GM23338 (cell line): Measurements from ENCODE around the gene RPUSD1. TPM values are rescaled to one million over a fixed set of nuclear protein-coding genes. Genes with fewer than 3 reads are reported as not detected.

Experiments used
- ATAC-seq: fragments of 200-7000 bp; cut with Tn5 transposase; 3 replicates; pipeline ENCODE4 v1.9.1; 2020
- DNase-seq: peaks from one replicate; pipeline ENCODE4 v3.0.0-alpha.2; 2015; ENCODE audit warnings: low spot score
- H2AFZ ChIP-seq: fragments of 200-600 bp; sonication (generic); 2 replicates; pipeline ENCODE4 v1.8.0; 2016; ENCODE audit warnings: antibody characterized with exemption, mild to moderate bottlenecking, moderate library complexity
- H3F3A ChIP-seq: fragments of 200-600 bp; sonication (generic); replicated peaks from 2 replicates; pipeline ENCODE4 v1.8.0; 2017; ENCODE audit warnings: antibody characterized with exemption, mixed run types, low read depth
- H3K27ac ChIP-seq: fragments of 200-600 bp; sonication (generic); 2 replicates; pipeline ENCODE4 v1.6.1; 2016; ENCODE audit warnings: low read depth
- H3K27me3 ChIP-seq: fragments of 200-600 bp; sonication (generic); 2 replicates; pipeline ENCODE4 v1.8.0; 2016; ENCODE audit warnings: mild to moderate bottlenecking, mixed run types, moderate library complexity; ENCODE audit not compliant: insufficient read depth
- H3K36me3 ChIP-seq: fragments of 200-600 bp; sonication (generic); 2 replicates; pipeline ENCODE4 v1.8.0; 2016; ENCODE audit warnings: mild to moderate bottlenecking; ENCODE audit not compliant: insufficient read depth
- H3K4me1 ChIP-seq: fragments of 200-600 bp; sonication (generic); 2 replicates; pipeline ENCODE4 v1.8.0; 2016; ENCODE audit warnings: mild to moderate bottlenecking, moderate library complexity; ENCODE audit not compliant: insufficient read depth
- H3K4me2 ChIP-seq: fragments of 200-600 bp; sonication (generic); 2 replicates; pipeline ENCODE4 v1.7.1; 2017; ENCODE audit warnings: mixed run types
- H3K4me3 ChIP-seq: fragments of 200-600 bp; sonication (generic); 2 replicates; pipeline ENCODE4 v1.6.1; 2016; ENCODE audit warnings: mixed run types
- H3K79me2 ChIP-seq: fragments of 200-600 bp; sonication (generic); replicated peaks from 2 replicates; pipeline ENCODE4 v1.8.0; 2017; ENCODE audit warnings: mild to moderate bottlenecking; ENCODE audit not compliant: insufficient read depth
- H3K9me2 ChIP-seq: fragments of 200-600 bp; sonication (generic); 2 replicates; pipeline ENCODE4 v1.8.0; 2017; ENCODE audit not compliant: insufficient read depth
- H4K20me1 ChIP-seq: fragments of 200-600 bp; sonication (generic); replicated peaks from 2 replicates; pipeline ENCODE4 v1.8.0; 2017; ENCODE audit warnings: mild to moderate bottlenecking; ENCODE audit not compliant: insufficient read depth
- H3K27ac Mint-ChIP-seq: 2 replicates; pipeline ENCODE4 v1.8.0; 2020; ENCODE audit warnings: inconsistent platforms, mild to moderate bottlenecking, moderate library complexity, mixed read lengths
- H3K27me3 Mint-ChIP-seq: 3 replicates; pipeline ENCODE4 v1.8.0; 2022; ENCODE audit warnings: low read depth, mild to moderate bottlenecking, moderate library complexity, mixed read lengths, inconsistent platforms; ENCODE audit not compliant: insufficient read depth, poor library complexity
- H3K36me3 Mint-ChIP-seq: 3 replicates; pipeline ENCODE4 v1.8.0; 2021; ENCODE audit warnings: low read depth, mild to moderate bottlenecking, inconsistent platforms, moderate library complexity, mixed read lengths
- H3K4me1 Mint-ChIP-seq: 3 replicates; pipeline ENCODE4 v1.8.0; 2020; ENCODE audit warnings: mild to moderate bottlenecking, inconsistent platforms, mixed read lengths
- H3K4me3 Mint-ChIP-seq: 3 replicates; pipeline ENCODE4 v1.8.0; 2021; ENCODE audit warnings: moderate library complexity, mild to moderate bottlenecking, inconsistent platforms, mixed read lengths
- H3K9me3 Mint-ChIP-seq: 3 replicates; pipeline ENCODE4 v1.8.0; 2020; ENCODE audit warnings: moderate library complexity, mild to moderate bottlenecking, inconsistent platforms, mixed read lengths
- CREB1 ChIP-seq: fragments of 250-450 bp; sonication (Bioruptor Pico); IDR thresholded peaks from 2 replicates; pipeline ENCODE4 v1.5.0; 2020; ENCODE audit warnings: low read depth, mild to moderate bottlenecking, moderate library complexity
- EZH2 ChIP-seq: fragments of 200-600 bp; sonication (generic); IDR thresholded peaks from one replicate; pipeline ENCODE4 v1.8.0; 2017; ENCODE audit warnings: antibody characterized with exemption, mild to moderate bottlenecking, low read depth; ENCODE audit not compliant: unreplicated experiment
- EZH2phosphoT487 ChIP-seq: fragments of 200-600 bp; sonication (generic); IDR thresholded peaks from one replicate; pipeline ENCODE4 v1.8.1; 2018; ENCODE audit warnings: antibody characterized with exemption; ENCODE audit not compliant: unreplicated experiment
- JUNB ChIP-seq: IDR thresholded peaks from one replicate; pipeline ENCODE4 v1.6.1; 2016; ENCODE audit warnings: antibody characterized with exemption; ENCODE audit not compliant: unreplicated experiment
- NANOG ChIP-seq: IDR thresholded peaks from 2 replicates; pipeline ENCODE4 v1.6.1; 2016; ENCODE audit warnings: antibody characterized with exemption, borderline replicate concordance
- POLR2AphosphoS5 ChIP-seq: IDR thresholded peaks from 2 replicates; pipeline ENCODE4 v1.6.1; 2016; ENCODE audit warnings: antibody characterized with exemption, low read depth
- STAT1 ChIP-seq: IDR thresholded peaks from one replicate; pipeline ENCODE4 v1.6.1; 2016; ENCODE audit warnings: antibody characterized with exemption; ENCODE audit not compliant: unreplicated experiment
- ZNF114 ChIP-seq: fragments of 250-450 bp; sonication (Bioruptor Pico); IDR thresholded peaks from 2 replicates; pipeline ENCODE4 v1.5.0; 2020; ENCODE audit warnings: mild to moderate bottlenecking, moderate library complexity
- ZNF331 ChIP-seq: fragments of 250-450 bp; sonication (Bioruptor Pico); IDR thresholded peaks from 2 replicates; pipeline ENCODE4 v1.5.0; 2020; ENCODE audit warnings: low read depth, mild to moderate bottlenecking, moderate library complexity
- polyA plus RNA-seq: library from polyadenylated mRNA; unstranded; fragments of >200 nt; fragmentation: Nextera tagmentation; extraction: Ambion mirVana; gene quantifications from 2 replicates; pipeline ENCODE4 v1.2.1, GENCODE V29; 2016
- total RNA-seq: library from RNA; depleted of rRNA; stranded (reverse); fragments of >200 nt; shearing (Covaris generic); gene quantifications from 2 replicates; pipeline ENCODE4 v1.2.3, GENCODE V29; 2014
- TF ChIP-seq, protein P1 (sequence below): IDR thresholded peaks from 2 replicates; pipeline ENCODE4 v1.6.1; 2016; ENCODE audit warnings: antibody characterized with exemption
- TF ChIP-seq, protein P2 (sequence below): IDR thresholded peaks from one replicate; pipeline ENCODE4 v1.6.1; 2018; ENCODE audit warnings: antibody characterized with exemption; ENCODE audit not compliant: unreplicated experiment
- TF ChIP-seq, protein P3 (sequence below): fragments of 250-450 bp; sonication (Bioruptor Pico); IDR thresholded peaks from 2 replicates; pipeline ENCODE4 v1.5.0; 2020; ENCODE audit warnings: mild to moderate bottlenecking, moderate library complexity
- TF ChIP-seq, protein P4 (sequence below), 2 experiments: fragments of 200-600 bp in 1 of 2; sonication (generic) in 1 of 2; conservative IDR thresholded peaks; 2 replicates each; pipeline versions ENCODE4 v1.5.1 to v1.6.1; 2016 to 2017; ENCODE audit warnings: antibody characterized with exemption in 2 of 2, low read depth in 2 of 2, mild to moderate bottlenecking in 2 of 2, moderate library complexity in 1 of 2

RPUSD1 gene
- total and polyA plus RNA-seq, 2 experiments from 2014 or later, result 19.1 to 79.5 TPM

DNA sequence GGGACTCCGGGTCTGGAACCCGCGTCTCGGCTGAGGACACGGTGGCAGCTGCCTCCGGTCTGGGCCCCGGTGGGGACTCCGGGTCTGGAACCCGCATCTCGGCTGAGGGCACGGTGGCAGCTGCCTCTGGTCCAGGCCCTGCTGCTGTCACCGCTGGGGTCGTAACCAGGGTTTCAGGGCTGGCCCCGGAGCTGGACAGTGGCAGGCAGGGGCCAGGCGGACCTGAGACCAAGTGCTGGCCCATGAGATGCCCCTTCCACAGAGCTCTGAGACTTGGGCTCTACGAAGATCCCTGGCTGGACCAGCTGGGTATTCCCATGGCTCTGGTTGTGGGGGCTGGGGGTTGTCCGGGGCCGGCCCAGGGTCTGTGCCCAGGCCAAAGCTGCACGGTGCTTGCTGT, 3.8 kb downstream of the RPUSD1 start:
- Histone ChIP-seq H3K4me2 (no peak overlapping the region), H3K36me3 (no peaks in the 10 kb centered on the region), H2AFZ (no peak overlapping the region), H3K79me2 (peaks cover 5% of the 10 kb centered on the region; the same call in 1 of the 2 replicates), H3K9me2 (no peaks in the 10 kb centered on the region), H3K27ac (no peak overlapping the region), H3K4me3 (no peak overlapping the region), H4K20me1 (peaks cover 5% of the 10 kb centered on the region; the same call in 1 of the 2 replicates), H3K27me3 (no peaks in the 10 kb centered on the region), H3K4me1 (no peaks in the 10 kb centered on the region), H3F3A (no peaks in the 10 kb centered on the region)
- Mint-ChIP-seq H3K27me3 (peaks cover 13% of the 10 kb centered on the region), H3K9me3 (no peaks in the 10 kb centered on the region), H3K4me1 (no peaks in the 10 kb centered on the region), H3K4me3 (no peak overlapping the region), H3K27ac (no peak overlapping the region), H3K36me3 (peaks cover 2% of the 10 kb centered on the region; the same call in 1 of the 3 replicates)
- DNase-seq (no peak), ATAC-seq (no peak)
- TF ChIP-seq ZNF331 (CRISPR knock-in tag) (no peak), CREB1 (CRISPR knock-in tag) (no peak), NANOG (no peak), EZH2 (no peak), ZNF114 (no peak), POLR2AphosphoS5 (no peak), STAT1 (no peak), EZH2phosphoT487 (no peak), JUNB (no peak)
- TF ChIP-seq, protein P1, sequence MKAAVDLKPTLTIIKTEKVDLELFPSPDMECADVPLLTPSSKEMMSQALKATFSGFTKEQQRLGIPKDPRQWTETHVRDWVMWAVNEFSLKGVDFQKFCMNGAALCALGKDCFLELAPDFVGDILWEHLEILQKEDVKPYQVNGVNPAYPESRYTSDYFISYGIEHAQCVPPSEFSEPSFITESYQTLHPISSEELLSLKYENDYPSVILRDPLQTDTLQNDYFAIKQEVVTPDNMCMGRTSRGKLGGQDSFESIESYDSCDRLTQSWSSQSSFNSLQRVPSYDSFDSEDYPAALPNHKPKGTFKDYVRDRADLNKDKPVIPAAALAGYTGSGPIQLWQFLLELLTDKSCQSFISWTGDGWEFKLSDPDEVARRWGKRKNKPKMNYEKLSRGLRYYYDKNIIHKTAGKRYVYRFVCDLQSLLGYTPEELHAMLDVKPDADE, result no peak
- TF ChIP-seq, protein P2, sequence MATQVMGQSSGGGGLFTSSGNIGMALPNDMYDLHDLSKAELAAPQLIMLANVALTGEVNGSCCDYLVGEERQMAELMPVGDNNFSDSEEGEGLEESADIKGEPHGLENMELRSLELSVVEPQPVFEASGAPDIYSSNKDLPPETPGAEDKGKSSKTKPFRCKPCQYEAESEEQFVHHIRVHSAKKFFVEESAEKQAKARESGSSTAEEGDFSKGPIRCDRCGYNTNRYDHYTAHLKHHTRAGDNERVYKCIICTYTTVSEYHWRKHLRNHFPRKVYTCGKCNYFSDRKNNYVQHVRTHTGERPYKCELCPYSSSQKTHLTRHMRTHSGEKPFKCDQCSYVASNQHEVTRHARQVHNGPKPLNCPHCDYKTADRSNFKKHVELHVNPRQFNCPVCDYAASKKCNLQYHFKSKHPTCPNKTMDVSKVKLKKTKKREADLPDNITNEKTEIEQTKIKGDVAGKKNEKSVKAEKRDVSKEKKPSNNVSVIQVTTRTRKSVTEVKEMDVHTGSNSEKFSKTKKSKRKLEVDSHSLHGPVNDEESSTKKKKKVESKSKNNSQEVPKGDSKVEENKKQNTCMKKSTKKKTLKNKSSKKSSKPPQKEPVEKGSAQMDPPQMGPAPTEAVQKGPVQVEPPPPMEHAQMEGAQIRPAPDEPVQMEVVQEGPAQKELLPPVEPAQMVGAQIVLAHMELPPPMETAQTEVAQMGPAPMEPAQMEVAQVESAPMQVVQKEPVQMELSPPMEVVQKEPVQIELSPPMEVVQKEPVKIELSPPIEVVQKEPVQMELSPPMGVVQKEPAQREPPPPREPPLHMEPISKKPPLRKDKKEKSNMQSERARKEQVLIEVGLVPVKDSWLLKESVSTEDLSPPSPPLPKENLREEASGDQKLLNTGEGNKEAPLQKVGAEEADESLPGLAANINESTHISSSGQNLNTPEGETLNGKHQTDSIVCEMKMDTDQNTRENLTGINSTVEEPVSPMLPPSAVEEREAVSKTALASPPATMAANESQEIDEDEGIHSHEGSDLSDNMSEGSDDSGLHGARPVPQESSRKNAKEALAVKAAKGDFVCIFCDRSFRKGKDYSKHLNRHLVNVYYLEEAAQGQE, result no peak
- TF ChIP-seq, protein P3, sequence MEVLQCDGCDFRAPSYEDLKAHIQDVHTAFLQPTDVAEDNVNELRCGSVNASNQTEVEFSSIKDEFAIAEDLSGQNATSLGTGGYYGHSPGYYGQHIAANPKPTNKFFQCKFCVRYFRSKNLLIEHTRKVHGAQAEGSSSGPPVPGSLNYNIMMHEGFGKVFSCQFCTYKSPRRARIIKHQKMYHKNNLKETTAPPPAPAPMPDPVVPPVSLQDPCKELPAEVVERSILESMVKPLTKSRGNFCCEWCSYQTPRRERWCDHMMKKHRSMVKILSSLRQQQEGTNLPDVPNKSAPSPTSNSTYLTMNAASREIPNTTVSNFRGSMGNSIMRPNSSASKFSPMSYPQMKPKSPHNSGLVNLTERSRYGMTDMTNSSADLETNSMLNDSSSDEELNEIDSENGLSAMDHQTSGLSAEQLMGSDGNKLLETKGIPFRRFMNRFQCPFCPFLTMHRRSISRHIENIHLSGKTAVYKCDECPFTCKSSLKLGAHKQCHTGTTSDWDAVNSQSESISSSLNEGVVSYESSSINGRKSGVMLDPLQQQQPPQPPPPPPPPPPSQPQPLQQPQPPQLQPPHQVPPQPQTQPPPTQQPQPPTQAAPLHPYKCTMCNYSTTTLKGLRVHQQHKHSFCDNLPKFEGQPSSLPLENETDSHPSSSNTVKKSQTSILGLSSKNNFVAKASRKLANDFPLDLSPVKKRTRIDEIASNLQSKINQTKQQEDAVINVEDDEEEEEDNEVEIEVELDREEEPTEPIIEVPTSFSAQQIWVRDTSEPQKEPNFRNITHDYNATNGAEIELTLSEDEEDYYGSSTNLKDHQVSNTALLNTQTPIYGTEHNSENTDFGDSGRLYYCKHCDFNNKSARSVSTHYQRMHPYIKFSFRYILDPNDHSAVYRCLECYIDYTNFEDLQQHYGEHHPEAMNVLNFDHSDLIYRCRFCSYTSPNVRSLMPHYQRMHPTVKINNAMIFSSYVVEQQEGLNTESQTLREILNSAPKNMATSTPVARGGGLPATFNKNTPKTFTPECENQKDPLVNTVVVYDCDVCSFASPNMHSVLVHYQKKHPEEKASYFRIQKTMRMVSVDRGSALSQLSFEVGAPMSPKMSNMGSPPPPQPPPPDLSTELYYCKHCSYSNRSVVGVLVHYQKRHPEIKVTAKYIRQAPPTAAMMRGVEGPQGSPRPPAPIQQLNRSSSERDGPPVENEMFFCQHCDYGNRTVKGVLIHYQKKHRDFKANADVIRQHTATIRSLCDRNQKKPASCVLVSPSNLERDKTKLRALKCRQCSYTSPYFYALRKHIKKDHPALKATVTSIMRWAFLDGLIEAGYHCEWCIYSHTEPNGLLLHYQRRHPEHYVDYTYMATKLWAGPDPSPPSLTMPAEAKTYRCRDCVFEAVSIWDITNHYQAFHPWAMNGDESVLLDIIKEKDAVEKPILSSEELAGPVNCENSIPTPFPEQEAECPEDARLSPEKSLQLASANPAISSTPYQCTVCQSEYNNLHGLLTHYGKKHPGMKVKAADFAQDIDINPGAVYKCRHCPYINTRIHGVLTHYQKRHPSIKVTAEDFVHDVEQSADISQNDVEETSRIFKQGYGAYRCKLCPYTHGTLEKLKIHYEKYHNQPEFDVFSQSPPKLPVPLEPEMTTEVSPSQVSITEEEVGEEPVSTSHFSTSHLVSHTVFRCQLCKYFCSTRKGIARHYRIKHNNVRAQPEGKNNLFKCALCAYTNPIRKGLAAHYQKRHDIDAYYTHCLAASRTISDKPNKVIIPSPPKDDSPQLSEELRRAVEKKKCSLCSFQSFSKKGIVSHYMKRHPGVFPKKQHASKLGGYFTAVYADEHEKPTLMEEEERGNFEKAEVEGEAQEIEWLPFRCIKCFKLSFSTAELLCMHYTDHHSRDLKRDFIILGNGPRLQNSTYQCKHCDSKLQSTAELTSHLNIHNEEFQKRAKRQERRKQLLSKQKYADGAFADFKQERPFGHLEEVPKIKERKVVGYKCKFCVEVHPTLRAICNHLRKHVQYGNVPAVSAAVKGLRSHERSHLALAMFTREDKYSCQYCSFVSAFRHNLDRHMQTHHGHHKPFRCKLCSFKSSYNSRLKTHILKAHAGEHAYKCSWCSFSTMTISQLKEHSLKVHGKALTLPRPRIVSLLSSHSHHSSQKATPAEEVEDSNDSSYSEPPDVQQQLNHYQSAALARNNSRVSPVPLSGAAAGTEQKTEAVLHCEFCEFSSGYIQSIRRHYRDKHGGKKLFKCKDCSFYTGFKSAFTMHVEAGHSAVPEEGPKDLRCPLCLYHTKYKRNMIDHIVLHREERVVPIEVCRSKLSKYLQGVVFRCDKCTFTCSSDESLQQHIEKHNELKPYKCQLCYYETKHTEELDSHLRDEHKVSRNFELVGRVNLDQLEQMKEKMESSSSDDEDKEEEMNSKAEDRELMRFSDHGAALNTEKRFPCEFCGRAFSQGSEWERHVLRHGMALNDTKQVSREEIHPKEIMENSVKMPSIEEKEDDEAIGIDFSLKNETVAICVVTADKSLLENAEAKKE (CRISPR knock-in tag), result no peak
- TF ChIP-seq, protein P4, sequence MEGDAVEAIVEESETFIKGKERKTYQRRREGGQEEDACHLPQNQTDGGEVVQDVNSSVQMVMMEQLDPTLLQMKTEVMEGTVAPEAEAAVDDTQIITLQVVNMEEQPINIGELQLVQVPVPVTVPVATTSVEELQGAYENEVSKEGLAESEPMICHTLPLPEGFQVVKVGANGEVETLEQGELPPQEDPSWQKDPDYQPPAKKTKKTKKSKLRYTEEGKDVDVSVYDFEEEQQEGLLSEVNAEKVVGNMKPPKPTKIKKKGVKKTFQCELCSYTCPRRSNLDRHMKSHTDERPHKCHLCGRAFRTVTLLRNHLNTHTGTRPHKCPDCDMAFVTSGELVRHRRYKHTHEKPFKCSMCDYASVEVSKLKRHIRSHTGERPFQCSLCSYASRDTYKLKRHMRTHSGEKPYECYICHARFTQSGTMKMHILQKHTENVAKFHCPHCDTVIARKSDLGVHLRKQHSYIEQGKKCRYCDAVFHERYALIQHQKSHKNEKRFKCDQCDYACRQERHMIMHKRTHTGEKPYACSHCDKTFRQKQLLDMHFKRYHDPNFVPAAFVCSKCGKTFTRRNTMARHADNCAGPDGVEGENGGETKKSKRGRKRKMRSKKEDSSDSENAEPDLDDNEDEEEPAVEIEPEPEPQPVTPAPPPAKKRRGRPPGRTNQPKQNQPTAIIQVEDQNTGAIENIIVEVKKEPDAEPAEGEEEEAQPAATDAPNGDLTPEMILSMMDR (conservative IDR thresholded peaks at IDR 0.05; ENCODE audit: low read depth in 2 of 2), result no peak
